OCI-LY1 (cell line): Measurements from ENCODE around the gene KRTAP10-2.

ENCODE experiments used
- H2AFZ ChIP-seq: fragments of 200-600 bp; sonication (generic), shearing (Covaris generic); 2 replicates; pipeline ENCODE4 v1.6.0; 2014; ENCODE audit warnings: antibody characterized with exemption, mild to moderate bottlenecking, low read length
- H3F3A ChIP-seq: fragments of 200-600 bp; sonication (generic), shearing (Covaris generic); 2 replicates; pipeline ENCODE4 v1.6.0; 2014; ENCODE audit warnings: mild to moderate bottlenecking, antibody characterized with exemption, low read length, moderate library complexity; ENCODE audit not compliant: insufficient read depth
- H3K27ac ChIP-seq: fragments of 200-600 bp; sonication (generic); 2 replicates; pipeline ENCODE4 v1.5.1; 2014; ENCODE audit warnings: low read length, mixed run types, mild to moderate bottlenecking, low read depth; ENCODE audit not compliant: poor library complexity, severe bottlenecking
- H3K27me3 ChIP-seq: fragments of 200-600 bp; sonication (generic); 2 replicates; pipeline ENCODE4 v1.6.0; 2014; ENCODE audit warnings: antibody characterized with exemption, mild to moderate bottlenecking, low read length, moderate library complexity; ENCODE audit not compliant: insufficient read depth
- H3K36me3 ChIP-seq: fragments of 200-600 bp; sonication (generic); 2 replicates; pipeline ENCODE4 v1.6.1; 2014; ENCODE audit warnings: mild to moderate bottlenecking, antibody characterized with exemption, low read length, moderate library complexity, mixed read lengths; ENCODE audit not compliant: insufficient read depth
- H3K4me1 ChIP-seq: fragments of 200-600 bp; sonication (generic); 2 replicates; pipeline ENCODE4 v1.5.1; 2014; ENCODE audit warnings: mild to moderate bottlenecking, low read length, moderate library complexity; ENCODE audit not compliant: insufficient read depth, severe bottlenecking
- H3K4me2 ChIP-seq: fragments of 200-600 bp; sonication (generic), shearing (Covaris generic); 2 replicates; pipeline ENCODE4 v1.6.1; 2014; ENCODE audit warnings: low read length
- H3K4me3 ChIP-seq: fragments of 200-600 bp; sonication (generic); 2 replicates; pipeline ENCODE4 v1.5.1; 2014; ENCODE audit warnings: low read length, low read depth, mild to moderate bottlenecking, mixed read lengths; ENCODE audit not compliant: poor library complexity, severe bottlenecking
- H3K79me2 ChIP-seq: fragments of 200-600 bp; shearing (Covaris generic); 2 replicates; pipeline ENCODE4 v1.6.1; 2016; ENCODE audit warnings: mixed run types, low read length, mixed read lengths; ENCODE audit not compliant: insufficient read depth
- H3K9ac ChIP-seq: fragments of 200-600 bp; sonication (generic), shearing (Covaris generic); 2 replicates; pipeline ENCODE4 v1.6.1; 2014; ENCODE audit warnings: mild to moderate bottlenecking, low read length, mixed read lengths
- H3K9me2 ChIP-seq: fragments of 200-600 bp; sonication (generic), shearing (Covaris generic); 2 replicates; pipeline ENCODE4 v1.6.1; 2014; ENCODE audit warnings: low read depth, mild to moderate bottlenecking, low read length, mixed read lengths
- H3K9me3 ChIP-seq: fragments of 200-600 bp; shearing (Covaris generic); 2 replicates; pipeline ENCODE4 v1.6.1; 2014; ENCODE audit warnings: low read length, mixed read lengths
- H4K20me1 ChIP-seq: fragments of 200-600 bp; sonication (generic), shearing (Covaris generic); 2 replicates; pipeline ENCODE4 v1.6.0; 2016; ENCODE audit warnings: mild to moderate bottlenecking, low read length; ENCODE audit not compliant: insufficient read depth
- EZH2 ChIP-seq: fragments of 200-600 bp; sonication (generic), shearing (Covaris generic); IDR thresholded peaks from 2 replicates; pipeline ENCODE4 v1.8.0; 2017; ENCODE audit warnings: borderline replicate concordance, mixed run types, mild to moderate bottlenecking, antibody characterized with exemption, low read length, moderate library complexity, mixed read lengths
- TF ChIP-seq, protein P1 (sequence below): fragments of 200-600 bp; sonication (generic), shearing (Covaris generic); IDR thresholded peaks from 2 replicates; pipeline ENCODE4 v1.5.1; 2017; ENCODE audit warnings: mild to moderate bottlenecking, antibody characterized with exemption, low read length, moderate library complexity, mixed read lengths

KRTAP10-2 gene

DNA sequence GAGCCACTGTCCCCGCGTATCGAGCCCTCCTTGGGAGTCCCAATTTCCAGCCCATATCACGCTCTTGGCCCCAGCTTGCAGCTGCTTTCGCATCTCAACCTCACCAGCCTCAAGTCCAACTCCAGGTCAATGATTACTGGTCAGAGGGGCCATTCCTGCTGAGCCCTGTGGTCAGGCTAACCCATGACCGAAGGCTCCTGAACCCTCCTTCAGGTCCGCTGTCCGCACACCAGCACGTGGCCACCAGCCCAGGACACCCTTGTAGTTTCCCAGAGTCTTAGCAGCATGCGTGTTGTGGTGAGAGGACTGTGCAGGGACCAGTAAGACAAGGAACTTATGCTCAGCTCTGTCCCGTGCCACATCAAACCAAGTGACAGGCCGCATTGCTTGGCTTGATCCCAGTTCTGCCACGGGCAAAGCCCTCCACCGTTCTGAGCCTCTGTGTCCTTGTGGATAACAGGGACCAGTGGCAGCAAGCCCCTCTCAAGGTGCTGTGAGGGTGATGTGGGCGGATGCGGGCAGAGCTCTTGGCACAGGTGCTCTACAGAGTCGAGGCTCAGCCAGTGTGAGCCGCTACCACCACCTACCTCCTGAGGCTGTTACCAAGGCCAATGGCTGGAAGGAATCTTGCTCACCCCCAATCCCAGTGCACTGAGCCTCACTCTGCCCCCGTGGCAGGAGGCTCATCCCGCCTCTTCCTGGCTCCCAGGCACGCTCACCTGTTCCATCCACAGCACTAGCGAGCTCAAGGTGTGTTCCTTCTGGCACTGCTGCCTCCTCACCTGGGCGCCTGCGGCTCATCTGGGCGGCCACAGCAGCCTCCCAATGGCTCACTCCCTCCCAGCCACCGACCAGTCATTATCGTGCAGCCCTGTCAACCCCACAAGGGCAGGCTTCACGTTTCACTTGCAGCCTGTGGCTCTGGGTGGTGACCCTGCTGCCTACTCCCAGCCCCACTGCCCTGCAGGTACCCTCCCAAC lies 31.7 kb downstream of the KRTAP10-2 start:
- Histone ChIP-seq H3K79me2 (no peaks in the 10 kb centered on the region), H2AFZ (no peak overlapping the region), H3K36me3 (no peaks in the 10 kb centered on the region), H3F3A (no peaks in the 10 kb centered on the region), H3K9me3 (peaks cover 3% of the 10 kb centered on the region; the same call in 1 of the 2 replicates), H3K9ac (no peak overlapping the region), H3K4me1 (no peaks in the 10 kb centered on the region), H3K9me2 (no peaks in the 10 kb centered on the region), H3K4me3 (no peak overlapping the region), H4K20me1 (no peaks in the 10 kb centered on the region), H3K27ac (no peak overlapping the region), H3K27me3 (no peaks in the 10 kb centered on the region), H3K4me2 (no peak overlapping the region)
- TF ChIP-seq, protein P1, sequence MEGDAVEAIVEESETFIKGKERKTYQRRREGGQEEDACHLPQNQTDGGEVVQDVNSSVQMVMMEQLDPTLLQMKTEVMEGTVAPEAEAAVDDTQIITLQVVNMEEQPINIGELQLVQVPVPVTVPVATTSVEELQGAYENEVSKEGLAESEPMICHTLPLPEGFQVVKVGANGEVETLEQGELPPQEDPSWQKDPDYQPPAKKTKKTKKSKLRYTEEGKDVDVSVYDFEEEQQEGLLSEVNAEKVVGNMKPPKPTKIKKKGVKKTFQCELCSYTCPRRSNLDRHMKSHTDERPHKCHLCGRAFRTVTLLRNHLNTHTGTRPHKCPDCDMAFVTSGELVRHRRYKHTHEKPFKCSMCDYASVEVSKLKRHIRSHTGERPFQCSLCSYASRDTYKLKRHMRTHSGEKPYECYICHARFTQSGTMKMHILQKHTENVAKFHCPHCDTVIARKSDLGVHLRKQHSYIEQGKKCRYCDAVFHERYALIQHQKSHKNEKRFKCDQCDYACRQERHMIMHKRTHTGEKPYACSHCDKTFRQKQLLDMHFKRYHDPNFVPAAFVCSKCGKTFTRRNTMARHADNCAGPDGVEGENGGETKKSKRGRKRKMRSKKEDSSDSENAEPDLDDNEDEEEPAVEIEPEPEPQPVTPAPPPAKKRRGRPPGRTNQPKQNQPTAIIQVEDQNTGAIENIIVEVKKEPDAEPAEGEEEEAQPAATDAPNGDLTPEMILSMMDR = no peak
- no peak for TF ChIP-seq EZH2

DNA sequence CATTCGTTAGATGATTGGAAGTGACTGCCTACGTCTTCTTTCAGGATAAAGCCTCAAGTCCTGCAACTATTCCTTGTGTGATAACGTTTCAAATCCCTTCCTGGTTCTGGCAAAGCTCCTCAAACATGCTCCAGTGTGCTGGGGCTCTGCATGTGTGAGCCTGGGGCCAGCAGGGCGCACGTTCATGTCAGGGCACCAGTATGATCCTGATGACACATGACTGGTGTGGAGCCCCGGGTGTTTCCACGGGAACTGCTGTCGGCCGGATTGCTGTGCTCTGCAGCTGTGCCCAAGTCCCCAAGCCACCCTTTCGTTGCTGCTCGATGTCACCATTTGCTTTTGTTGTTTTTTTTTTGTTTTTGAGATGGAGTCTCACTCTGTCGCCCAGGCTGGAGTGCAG lies 32.6 kb downstream of the KRTAP10-2 start:
- Histone ChIP-seq H3F3A (no peaks in the 10 kb centered on the region), H3K36me3 (no peaks in the 10 kb centered on the region), H3K4me3 (no peak overlapping the region), H3K79me2 (no peaks in the 10 kb centered on the region), H3K4me2 (no peak overlapping the region), H3K27me3 (no peaks in the 10 kb centered on the region), H3K27ac (no peak overlapping the region), H3K9me3 (peaks cover 3% of the 10 kb centered on the region; the same call in 1 of the 2 replicates), H4K20me1 (no peaks in the 10 kb centered on the region), H3K9ac (no peak overlapping the region), H2AFZ (no peak overlapping the region), H3K9me2 (no peaks in the 10 kb centered on the region), H3K4me1 (no peaks in the 10 kb centered on the region)
- TF ChIP-seq, protein P1 = no peak
- TF ChIP-seq EZH2 = no peak

DNA sequence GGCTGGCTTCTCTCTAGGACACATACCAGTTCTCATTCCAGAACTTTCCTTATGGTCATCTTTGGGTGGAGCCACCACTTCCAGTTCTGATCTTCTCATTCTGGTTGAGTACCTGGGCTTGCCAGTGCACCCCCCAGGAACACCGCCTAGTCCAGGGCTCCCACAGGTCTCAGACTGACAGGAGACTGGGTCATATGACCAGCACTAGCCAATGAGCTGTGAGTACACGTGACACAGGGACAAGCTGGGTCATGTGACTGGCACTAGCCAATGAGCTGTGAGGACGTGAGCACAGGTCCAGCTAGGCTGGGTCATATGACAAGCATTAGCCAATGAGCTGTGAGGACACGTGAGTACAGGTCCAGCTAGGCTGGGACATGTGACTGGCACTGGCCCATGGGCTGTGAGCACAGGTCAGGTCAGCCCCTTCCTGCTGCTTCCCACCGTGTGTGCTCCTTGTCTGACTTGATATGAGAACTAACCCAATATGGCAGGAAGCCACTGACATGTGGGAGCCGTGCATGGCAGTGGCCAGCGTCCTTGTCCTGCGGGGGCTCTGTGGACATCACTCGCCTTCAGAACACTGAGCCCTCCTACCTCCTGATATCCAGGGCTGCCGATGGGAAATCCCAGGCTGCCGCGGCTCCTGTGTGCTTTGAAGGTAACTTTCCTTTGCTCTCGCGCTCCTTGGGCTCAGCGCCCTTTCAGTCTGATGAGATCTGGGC lies 34.0 kb downstream of the KRTAP10-2 start:
- Histone ChIP-seq H3K9me3 (no peaks in the 10 kb centered on the region), H3K9me2 (no peaks in the 10 kb centered on the region), H3K79me2 (no peaks in the 10 kb centered on the region), H3K36me3 (no peaks in the 10 kb centered on the region), H3K4me1 (no peaks in the 10 kb centered on the region), H3K27me3 (no peaks in the 10 kb centered on the region), H3K9ac (no peak overlapping the region), H2AFZ (no peak overlapping the region), H3K4me2 (no peak overlapping the region), H3K27ac (no peak overlapping the region), H3F3A (no peaks in the 10 kb centered on the region), H4K20me1 (no peaks in the 10 kb centered on the region), H3K4me3 (no peak overlapping the region)
- no peak for TF ChIP-seq EZH2
- TF ChIP-seq, protein P1 = no peak
